Hippocampal formation (tissue), 2 donors: Measurements from ENCODE around the gene TXNL1.
A peak's percentile ranks its signal among the peaks of the same experiment; 100 is the strongest.
"Not testable (repeated sequence)": the region's sequence is repeated elsewhere in the genome, so short reads cannot be mapped to it uniquely, and the experiment has no call there.

Experiments
- DNase-seq, 2 donors: peaks; one replicate each; lab custom pipeline; 2025; lab: John Stamatoyannopoulos, UW

TXNL1 gene

GRCh38 chr18:56645415-56646016, 7.1 kb upstream of the TXNL1 start:
- DNase-seq: peak in 1 of 2 donors; percentile 25

GRCh38 chr18:56643381-56643780, 5.0 kb upstream of the TXNL1 start:
- DNase-seq: no peak

- DNase-seq: no peak
Measured at GRCh38 chr18:56641714-56642337, 3.4 kb upstream of the TXNL1 start.

GRCh38 chr18:56639571-56639970, 1.2 kb upstream of the TXNL1 start:
- no peak for DNase-seq

- DNase-seq: no peak
Measured at GRCh38 chr18:56639104-56639381, 651 bp upstream of the TXNL1 start.

- no peak for DNase-seq
Measured at GRCh38 chr18:56637711-56638231, 621 bp downstream of the TXNL1 start.

GRCh38 chr18:56637176-56637575, 1.2 kb downstream of the TXNL1 start:
- no peak for DNase-seq

- DNase-seq: no peak
Measured at GRCh38 chr18:56635007-56635406, 3.4 kb downstream of the TXNL1 start.

- no peak for DNase-seq
Measured at GRCh38 chr18:56632070-56633022, 6.0 kb downstream of the TXNL1 start.

- DNase-seq: no peak
Measured at GRCh38 chr18:56627991-56628390, 10.4 kb downstream of the TXNL1 start.

GRCh38 chr18:56615738-56616520, 22.5 kb downstream of the TXNL1 start:
- DNase-seq: no peak

- DNase-seq: no peak
Measured at GRCh38 chr18:56606618-56607017, 31.8 kb downstream of the TXNL1 start.

GRCh38 chr18:56598422-56598821, 40.0 kb downstream of the TXNL1 start:
- DNase-seq: no peak

GRCh38 chr18:56593906-56594305, 44.5 kb downstream of the TXNL1 start:
- DNase-seq: no peak

GRCh38 chr18:56580026-56580425, 58.4 kb downstream of the TXNL1 start:
- no peak for DNase-seq

GRCh38 chr18:56579451-56579850, 58.9 kb downstream of the TXNL1 start:
- no peak for DNase-seq

GRCh38 chr18:56576826-56577573, 61.4 kb downstream of the TXNL1 start:
- DNase-seq: no peak

- peak in 1 of 2 donors; percentile 81 for DNase-seq
Measured at GRCh38 chr18:56575819-56576663, 62.4 kb downstream of the TXNL1 start.

- no peak for DNase-seq
Measured at GRCh38 chr18:56574861-56575260, 63.5 kb downstream of the TXNL1 start.

GRCh38 chr18:56572267-56572666, 66.1 kb downstream of the TXNL1 start:
- DNase-seq: not testable (repeated sequence)
